Mesodermal cell (in vitro differentiated cells): ENCODE results near the gene PRRX1.

Experiments
- H3K27ac ChIP-seq: 2 replicates; pipeline ENCODE4 v1.7.0; 2013; ENCODE audit warnings: mild to moderate bottlenecking, low read depth, low read length, moderate library complexity; ENCODE audit not compliant: severe bottlenecking
- H3K36me3 ChIP-seq: 2 replicates; pipeline ENCODE4 v1.7.1; 2013; ENCODE audit warnings: mild to moderate bottlenecking, low read length, moderate library complexity; ENCODE audit not compliant: control insufficient read depth, insufficient read depth
- H3K4me1 ChIP-seq: one replicate; pipeline ENCODE4 v1.7.1; 2013; ENCODE audit warnings: mild to moderate bottlenecking, low read length; ENCODE audit not compliant: insufficient read depth, control insufficient read depth, poor library complexity, severe bottlenecking
- H3K4me3 ChIP-seq: 2 replicates; pipeline ENCODE4 v1.7.0; 2013; ENCODE audit warnings: low read length, control low read depth, mild to moderate bottlenecking; ENCODE audit not compliant: insufficient read depth, poor library complexity, severe bottlenecking; ENCODE audit errors: extremely low read depth
- H3K9me3 ChIP-seq: 2 replicates; pipeline ENCODE4 v1.7.1; 2013; ENCODE audit warnings: mild to moderate bottlenecking, low read length, moderate library complexity; ENCODE audit not compliant: control insufficient read depth
- WGBS, 2 experiments: methylation state at CpG; one replicate each; pipeline ENCODE4 v1.1.5; 2013; ENCODE audit warnings: missing lambda C conversion rate in 2 of 2; ENCODE audit not compliant: insufficient coverage in 2 of 2; 5-methylcytosine and 5-hydroxymethylcytosine counted together

PRRX1 gene

GRCh38 chr1:170694172-170694926, 30.4 kb downstream of the PRRX1 start:
- H3K36me3 ChIP-seq, result no peaks in the 10 kb centered on the region
- 92 to 100% methylated on average over 2 to 3 of the region's 6 CpGs for WGBS, 2 experiments
- H3K27ac ChIP-seq, result no peak overlapping the region
- H3K9me3 ChIP-seq, result no peaks in the 10 kb centered on the region
- peaks cover 22% of the 10 kb centered on the region for H3K4me1 ChIP-seq
- no peak overlapping the region for H3K4me3 ChIP-seq

DNA sequence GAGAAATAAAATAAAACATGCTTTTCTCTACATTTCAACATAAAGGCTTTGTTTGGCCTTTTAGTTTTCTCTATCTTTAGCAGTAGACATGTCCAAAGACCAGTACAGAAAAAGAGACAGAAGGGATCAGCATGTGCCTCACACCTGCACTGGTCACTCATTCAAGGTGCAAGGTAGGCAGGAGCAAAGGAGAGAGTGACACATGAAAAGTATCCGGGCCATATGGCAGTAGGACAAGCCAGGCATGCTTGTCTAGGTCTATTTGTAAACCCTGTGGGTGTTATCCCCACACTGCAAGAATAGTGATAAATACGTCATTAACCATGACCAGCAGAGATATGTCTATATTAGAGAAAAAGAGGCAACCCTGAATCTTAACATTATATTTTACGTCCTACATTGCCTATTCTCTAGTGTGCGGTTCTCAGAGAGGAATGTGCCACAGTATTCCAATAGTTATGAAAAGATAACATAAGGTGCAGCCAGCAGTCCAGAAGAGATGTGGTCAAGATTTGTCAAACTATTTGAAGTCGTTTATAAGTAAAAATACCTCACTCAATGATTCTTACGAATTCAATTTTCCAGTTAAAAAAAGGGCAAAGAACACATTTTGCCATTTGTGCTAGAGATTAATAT, 32.1 kb downstream of the PRRX1 start:
- Histone ChIP-seq H3K4me1 (peaks cover 24% of the 10 kb centered on the region), H3K9me3 (no peaks in the 10 kb centered on the region), H3K4me3 (no peak overlapping the region), H3K36me3 (no peaks in the 10 kb centered on the region), H3K27ac (peak overlapping the region; percentile 63)
- WGBS, 2 experiments, result 100% methylated on average over 1 of the region's 6 CpGs; no CpG with 5 or more reads in 1 of the 2 experiments

- Histone ChIP-seq H3K4me1 (peaks cover 24% of the 10 kb centered on the region), H3K4me3 (no peak overlapping the region), H3K9me3 (no peaks in the 10 kb centered on the region), H3K27ac (peak overlapping the region; percentile 63), H3K36me3 (no peaks in the 10 kb centered on the region)
- 87 to 97% methylated on average over 3 of the region's 6 CpGs for WGBS, 2 experiments
Observed at GRCh38 chr1:170696591-170697290, 32.8 kb downstream of the PRRX1 start.

DNA sequence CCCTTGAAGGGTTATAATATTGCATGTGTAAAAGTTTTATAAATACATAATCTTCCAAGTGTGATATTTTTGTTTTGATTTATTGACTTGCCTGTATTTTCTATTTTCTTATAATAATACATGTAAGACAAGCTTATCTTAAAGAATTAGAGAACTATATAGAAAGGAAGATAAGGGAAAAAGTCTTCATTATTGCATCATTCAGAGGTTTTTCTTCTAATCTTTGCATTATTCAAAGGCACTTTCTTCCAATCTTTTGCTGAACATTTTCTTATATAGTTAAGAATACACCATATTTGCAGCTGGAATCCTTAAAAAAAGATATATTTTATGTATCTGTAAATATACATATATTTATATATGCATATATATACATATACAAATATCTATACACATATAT, 33.4 kb downstream of the PRRX1 start:
- Histone ChIP-seq H3K9me3 (no peaks in the 10 kb centered on the region), H3K36me3 (no peaks in the 10 kb centered on the region), H3K27ac (no peak overlapping the region), H3K4me3 (no peak overlapping the region), H3K4me1 (peaks cover 24% of the 10 kb centered on the region)

DNA sequence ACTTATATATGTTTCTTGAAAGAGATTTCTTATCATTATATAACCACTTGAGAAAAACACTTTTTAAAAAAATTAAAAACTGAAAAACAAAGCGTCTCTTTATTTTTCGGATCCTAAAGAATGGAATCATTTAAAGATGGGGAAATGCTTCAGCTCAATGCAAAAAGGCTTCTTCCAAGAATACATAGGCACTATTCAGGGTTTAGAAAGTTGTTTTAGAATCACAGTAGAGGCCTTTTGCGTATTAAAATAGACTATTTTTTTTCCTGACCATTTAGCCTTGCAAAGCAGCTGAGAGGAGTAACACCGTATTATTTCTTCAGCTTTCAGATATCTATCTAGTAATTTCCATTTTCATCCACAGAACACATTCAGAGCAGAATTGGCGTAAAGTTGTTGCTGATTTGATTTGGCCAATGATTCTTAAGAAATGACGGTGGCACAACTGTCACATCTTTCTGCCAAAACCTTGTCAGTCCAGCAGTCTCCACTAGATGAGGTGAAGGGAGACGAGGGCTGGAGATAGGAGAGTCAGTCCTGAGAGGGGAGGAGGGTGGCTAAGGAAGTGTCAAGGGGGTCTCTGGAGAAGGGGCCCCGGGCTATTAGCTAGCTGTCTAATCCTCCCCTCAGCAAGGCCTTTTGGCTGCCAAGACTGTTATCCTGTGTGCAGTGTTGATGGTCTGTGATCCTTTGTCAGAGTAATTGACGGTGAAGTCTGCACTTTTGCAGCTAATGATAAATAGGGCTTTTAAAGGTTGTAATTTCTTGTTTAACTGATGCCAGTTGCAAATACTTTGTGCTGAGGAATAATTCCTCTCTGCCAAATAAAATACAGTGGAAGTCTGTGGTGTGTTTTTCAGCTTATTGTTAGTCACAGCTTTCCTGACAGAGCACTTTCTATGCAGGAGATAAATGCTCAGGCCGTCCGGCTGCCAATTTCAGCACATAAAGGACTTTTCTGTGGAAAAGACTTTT, 34.7 kb downstream of the PRRX1 start:
- no peaks in the 10 kb centered on the region for H3K36me3 ChIP-seq
- H3K9me3 ChIP-seq, result no peaks in the 10 kb centered on the region
- H3K4me1 ChIP-seq, result peaks cover 16% of the 10 kb centered on the region
- WGBS, 2 experiments, result 76 to 81% methylated on average over 4 of the region's 11 CpGs
- H3K27ac ChIP-seq, result peak overlapping the region; percentile 71
- H3K4me3 ChIP-seq, result no peak overlapping the region

GRCh38 chr1:170699696-170700095, 35.8 kb downstream of the PRRX1 start:
- Histone ChIP-seq H3K36me3 (no peaks in the 10 kb centered on the region), H3K9me3 (no peaks in the 10 kb centered on the region), H3K4me3 (no peak overlapping the region), H3K4me1 (peaks cover 12% of the 10 kb centered on the region), H3K27ac (peak overlapping the region; percentile 24)
- WGBS, 2 experiments, result 75 to 95% methylated on average over 2 to 7 of the region's 8 CpGs

DNA sequence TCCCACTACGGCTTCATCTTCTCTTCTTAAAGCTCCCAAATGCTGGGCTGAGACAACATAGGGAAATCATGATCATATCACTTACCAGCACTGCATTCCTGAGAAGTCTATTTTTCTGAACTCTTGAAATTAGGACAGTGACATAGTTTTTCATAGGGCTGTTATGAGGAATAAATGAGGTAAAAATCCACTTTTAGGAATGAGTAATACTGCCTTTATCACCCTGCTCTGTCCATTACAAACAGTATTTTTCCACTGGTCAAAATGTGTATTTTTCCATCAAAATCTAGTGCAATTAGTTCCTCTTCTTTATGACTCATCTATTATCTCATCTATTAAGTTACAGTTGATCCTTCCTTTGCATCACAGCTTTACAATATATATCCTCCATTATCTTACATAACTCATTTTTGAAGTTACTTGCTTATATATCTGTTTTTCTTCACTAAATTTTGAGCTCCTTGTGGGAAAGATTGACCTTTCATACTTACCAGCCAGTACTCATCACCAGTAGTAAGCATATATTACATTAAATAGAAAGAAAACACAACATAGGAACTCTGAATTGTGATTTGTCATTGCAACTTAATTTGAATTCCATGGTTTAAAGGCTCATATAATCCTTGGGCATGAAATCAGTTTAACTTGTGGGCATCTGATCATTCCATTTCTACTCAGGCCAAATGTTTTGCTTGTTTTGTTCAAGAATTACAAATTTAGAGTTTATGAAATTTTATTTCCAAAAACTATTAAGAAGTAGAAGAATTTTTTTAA, 37.1 kb downstream of the PRRX1 start:
- H3K36me3 ChIP-seq, result no peaks in the 10 kb centered on the region
- H3K27ac ChIP-seq, result peak overlapping the region; percentile 26
- no peaks in the 10 kb centered on the region for H3K9me3 ChIP-seq
- no peak overlapping the region for H3K4me3 ChIP-seq
- H3K4me1 ChIP-seq, result peaks cover 12% of the 10 kb centered on the region
- WGBS, 2 experiments, result 89 to 100% methylated on average over 1 of the region's 1 CpG

DNA sequence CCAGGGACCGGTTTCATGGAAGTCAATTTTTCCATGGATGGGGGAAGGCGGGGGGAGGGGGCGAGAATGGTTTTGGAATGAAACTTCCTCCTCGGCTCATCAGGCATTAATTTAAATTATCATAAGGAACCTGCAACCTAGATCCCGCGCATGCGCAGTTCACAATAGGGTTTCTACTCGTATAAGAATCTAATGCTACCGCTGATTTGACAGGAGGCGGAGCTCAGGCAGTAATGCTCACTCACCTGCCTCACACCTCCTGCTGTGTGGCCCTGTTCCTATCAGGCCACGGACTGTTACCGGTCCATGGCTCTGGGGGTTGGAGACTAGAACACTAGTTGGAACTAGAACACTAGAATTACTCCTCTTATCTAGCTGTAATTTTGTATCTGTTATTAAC, 38.0 kb downstream of the PRRX1 start:
- H3K4me3 ChIP-seq, result no peak overlapping the region
- peaks cover 12% of the 10 kb centered on the region for H3K4me1 ChIP-seq
- H3K27ac ChIP-seq, result no peak overlapping the region
- H3K9me3 ChIP-seq, result no peaks in the 10 kb centered on the region
- whole genome bisulfite sequencing, 2 experiments, result 90 to 97% methylated on average over 6 to 7 of the region's 12 CpGs
- H3K36me3 ChIP-seq, result no peaks in the 10 kb centered on the region

GRCh38 chr1:170703591-170703990, 39.7 kb downstream of the PRRX1 start:
- Histone ChIP-seq H3K9me3 (no peaks in the 10 kb centered on the region), H3K36me3 (no peaks in the 10 kb centered on the region), H3K4me1 (peaks cover 24% of the 10 kb centered on the region), H3K4me3 (no peak overlapping the region), H3K27ac (no peak overlapping the region)
- no CpG with 5 or more reads among the region's 2 CpGs for WGBS, 2 experiments

GRCh38 chr1:170704256-170704655, 40.3 kb downstream of the PRRX1 start:
- no peaks in the 10 kb centered on the region for H3K36me3 ChIP-seq
- no peak overlapping the region for H3K27ac ChIP-seq
- no peak overlapping the region for H3K4me3 ChIP-seq
- 100% methylated on average over 1 of the region's 3 CpGs for WGBS, 2 experiments
- H3K9me3 ChIP-seq, result no peaks in the 10 kb centered on the region
- H3K4me1 ChIP-seq, result peaks cover 24% of the 10 kb centered on the region
